ENCODE results near the gene ATP8B4.
A peak's percentile ranks its signal among the peaks of the same experiment; 100 is the strongest.

ATP8B4 gene

DNA sequence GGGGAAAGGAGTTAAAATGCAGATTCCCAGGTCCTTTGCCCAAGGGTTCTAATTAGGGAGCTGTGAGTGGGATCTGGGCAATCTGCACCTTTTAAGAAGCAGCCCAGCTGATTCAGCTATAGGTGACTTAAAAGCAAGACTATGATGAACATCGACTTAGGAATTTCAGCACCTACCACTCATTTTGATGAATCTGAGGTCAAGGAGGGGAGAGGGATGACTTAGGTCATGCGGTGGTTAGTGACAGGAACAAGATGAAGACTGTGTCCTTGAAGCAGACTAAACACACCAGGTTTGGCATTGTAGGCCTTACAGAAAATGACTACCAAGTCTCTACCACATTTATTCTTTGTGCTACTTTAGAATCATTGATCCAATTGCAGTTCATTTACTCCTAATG, 301.9 kb downstream of the ATP8B4 start:
- no peak overlapping the region for H3K4me3 ChIP-seq (ENCODE audit: control insufficient read depth, low read depth, low read length)
- no peak for DNase-seq (ENCODE audit: low read depth)

DNA sequence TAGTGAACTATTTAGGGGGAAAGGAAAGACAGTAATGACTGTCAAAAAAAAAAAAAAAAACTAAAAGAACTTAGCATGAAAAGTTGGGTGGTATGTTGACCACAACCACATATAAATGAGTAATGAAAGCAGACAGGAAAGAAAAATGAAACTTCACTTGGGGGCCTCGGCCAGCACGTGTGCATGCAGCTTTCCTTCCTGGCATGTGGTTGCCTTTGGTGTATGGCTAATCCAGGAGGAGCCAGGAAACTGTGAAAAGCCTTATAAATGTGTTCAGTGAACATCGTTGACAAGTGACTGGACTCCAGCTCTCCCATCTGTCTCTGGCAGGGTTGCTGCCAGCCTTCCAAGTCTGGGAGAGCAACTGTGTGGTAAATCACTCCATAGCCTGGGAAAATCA, 303.1 kb downstream of the ATP8B4 start:
- peak; percentile 88 for DNase-seq (ENCODE audit: low read depth)
- TF ChIP-seq, protein P1, sequence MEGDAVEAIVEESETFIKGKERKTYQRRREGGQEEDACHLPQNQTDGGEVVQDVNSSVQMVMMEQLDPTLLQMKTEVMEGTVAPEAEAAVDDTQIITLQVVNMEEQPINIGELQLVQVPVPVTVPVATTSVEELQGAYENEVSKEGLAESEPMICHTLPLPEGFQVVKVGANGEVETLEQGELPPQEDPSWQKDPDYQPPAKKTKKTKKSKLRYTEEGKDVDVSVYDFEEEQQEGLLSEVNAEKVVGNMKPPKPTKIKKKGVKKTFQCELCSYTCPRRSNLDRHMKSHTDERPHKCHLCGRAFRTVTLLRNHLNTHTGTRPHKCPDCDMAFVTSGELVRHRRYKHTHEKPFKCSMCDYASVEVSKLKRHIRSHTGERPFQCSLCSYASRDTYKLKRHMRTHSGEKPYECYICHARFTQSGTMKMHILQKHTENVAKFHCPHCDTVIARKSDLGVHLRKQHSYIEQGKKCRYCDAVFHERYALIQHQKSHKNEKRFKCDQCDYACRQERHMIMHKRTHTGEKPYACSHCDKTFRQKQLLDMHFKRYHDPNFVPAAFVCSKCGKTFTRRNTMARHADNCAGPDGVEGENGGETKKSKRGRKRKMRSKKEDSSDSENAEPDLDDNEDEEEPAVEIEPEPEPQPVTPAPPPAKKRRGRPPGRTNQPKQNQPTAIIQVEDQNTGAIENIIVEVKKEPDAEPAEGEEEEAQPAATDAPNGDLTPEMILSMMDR (IDR thresholded peaks at IDR 0.05; ENCODE audit: control insufficient read depth, insufficient read depth, low read depth, low read length, missing control alignments) = no peak

More for the DNA sequence above, 301.9 kb downstream of the ATP8B4 start:
- TF ChIP-seq, protein P1 (IDR thresholded peaks at IDR 0.05; ENCODE audit: control insufficient read depth, insufficient read depth, low read depth, low read length, missing control alignments) = no peak

DNA sequence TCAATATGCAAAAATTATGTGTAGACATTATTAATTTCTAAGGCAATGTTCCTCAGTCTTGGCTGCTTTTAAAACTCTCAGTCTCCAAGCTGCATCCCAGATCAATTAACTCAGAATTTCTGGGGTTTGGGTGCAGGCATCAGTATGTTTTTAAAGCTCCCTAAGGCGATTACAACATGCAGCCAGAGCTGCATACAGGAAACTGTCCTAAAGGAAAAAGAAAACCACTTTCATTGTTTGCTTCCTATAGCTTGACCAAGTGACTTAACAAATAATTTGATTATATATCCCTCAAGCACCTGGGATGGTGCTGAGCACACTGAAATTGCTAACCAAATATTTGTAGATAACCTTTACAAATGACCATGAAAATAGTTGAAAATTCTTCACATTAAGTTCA, 303.5 kb downstream of the ATP8B4 start:
- H3K4me3 ChIP-seq (ENCODE audit: control insufficient read depth, low read depth, low read length) = no peak overlapping the region
- no peak for DNase-seq (ENCODE audit: low read depth)
- TF ChIP-seq, protein P1 (IDR thresholded peaks at IDR 0.05; ENCODE audit: control insufficient read depth, insufficient read depth, low read depth, low read length, missing control alignments) = no peak

More for the DNA sequence above, 303.1 kb downstream of the ATP8B4 start:
- H3K4me3 ChIP-seq (ENCODE audit: control insufficient read depth, low read depth, low read length) = no peak overlapping the region

DNA sequence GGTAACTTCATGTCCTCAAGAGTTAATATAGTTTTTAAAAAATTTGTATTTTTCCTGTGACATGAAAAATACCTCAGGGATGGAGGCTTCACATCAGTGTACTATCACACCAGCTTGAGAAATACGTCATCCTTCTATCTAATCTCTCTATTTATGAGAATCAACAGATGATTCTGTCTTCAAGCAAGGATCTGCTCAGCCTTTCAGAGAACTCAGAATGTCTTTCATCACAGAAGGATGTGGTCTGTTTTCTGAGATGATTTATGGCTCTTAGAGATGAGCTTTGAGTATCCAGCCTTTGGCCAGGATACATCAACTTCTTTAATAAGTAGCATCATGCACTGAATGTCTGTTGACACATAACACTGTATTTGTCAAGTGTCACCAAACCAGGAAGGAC, 304.3 kb downstream of the ATP8B4 start:
- no peak overlapping the region for H3K4me3 ChIP-seq (ENCODE audit: control insufficient read depth, low read depth, low read length)
- TF ChIP-seq, protein P1 (IDR thresholded peaks at IDR 0.05; ENCODE audit: control insufficient read depth, insufficient read depth, low read depth, low read length, missing control alignments) = no peak
- no peak for DNase-seq (ENCODE audit: low read depth)

DNA sequence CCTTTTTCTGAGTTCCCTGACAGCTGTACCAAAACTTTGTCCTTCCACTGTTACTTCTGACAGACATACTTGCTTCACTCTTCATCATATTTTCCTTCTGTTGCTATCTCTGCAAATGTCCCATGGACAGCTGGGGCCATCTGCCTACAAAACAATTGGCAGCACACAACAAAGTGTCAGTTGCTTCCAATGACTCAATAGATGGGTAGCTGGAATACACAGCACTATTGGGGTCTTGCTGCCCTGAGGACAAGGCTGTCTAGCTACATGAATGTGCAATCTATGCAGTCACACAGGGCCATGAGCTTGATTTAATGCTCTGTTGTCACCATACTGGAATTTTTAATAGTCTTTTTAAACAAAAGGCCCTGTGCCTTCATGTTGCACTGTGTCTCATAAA, 305.4 kb downstream of the ATP8B4 start:
- no peak overlapping the region for H3K4me3 ChIP-seq (ENCODE audit: control insufficient read depth, low read depth, low read length)
- TF ChIP-seq, protein P1 (IDR thresholded peaks at IDR 0.05; ENCODE audit: control insufficient read depth, insufficient read depth, low read depth, low read length, missing control alignments) = no peak
- no peak for DNase-seq (ENCODE audit: low read depth)

DNA sequence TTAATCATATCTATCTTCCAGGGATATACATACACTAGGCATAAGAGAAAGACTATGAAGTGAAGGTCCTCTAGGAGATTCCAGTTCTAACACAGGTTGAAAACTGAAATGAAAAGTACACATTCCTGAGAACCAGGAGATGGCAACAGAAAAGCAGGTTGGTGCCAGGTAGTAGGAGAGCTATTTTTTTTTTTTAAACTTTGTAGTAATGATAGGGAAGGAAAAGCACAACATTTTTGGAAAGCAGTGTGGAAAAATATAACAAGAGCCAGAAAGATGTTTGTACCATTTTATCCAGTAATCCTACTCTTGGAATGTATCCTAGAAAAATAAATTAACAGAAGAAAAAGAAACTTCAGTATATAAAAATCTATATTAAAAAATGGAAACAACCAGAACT, 308.3 kb downstream of the ATP8B4 start:
- no peak for DNase-seq (ENCODE audit: low read depth)
- no peak overlapping the region for H3K4me3 ChIP-seq (ENCODE audit: control insufficient read depth, low read depth, low read length)
- TF ChIP-seq, protein P1 (IDR thresholded peaks at IDR 0.05; ENCODE audit: control insufficient read depth, insufficient read depth, low read depth, low read length, missing control alignments) = no peak

Measured in AG09309 (cell line).